ENCODE measurements around the gene HSPA6.
"Not testable (repeated sequence)": the region's sequence is repeated elsewhere in the genome, so short reads cannot be mapped to it uniquely, and the experiment has no call there.

DNA sequence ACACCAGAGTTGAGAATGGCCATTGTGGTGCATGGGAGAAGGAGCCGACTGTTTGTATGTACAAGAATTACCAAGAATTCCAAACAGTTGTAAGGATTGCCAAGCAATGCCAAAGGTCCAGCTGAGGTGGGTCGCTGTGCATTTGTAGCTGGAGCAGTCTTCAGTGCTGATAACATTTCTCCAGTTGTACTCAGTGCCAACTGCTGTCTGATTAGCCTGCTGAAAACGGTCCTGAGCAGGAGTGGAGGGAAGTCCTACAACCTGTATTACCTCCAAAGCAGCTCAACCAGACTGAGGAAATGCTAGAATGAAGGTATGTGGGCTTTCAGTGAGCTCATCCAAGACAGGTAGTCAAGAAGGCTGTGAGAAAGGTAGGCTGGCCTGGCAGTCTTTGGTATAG lies 31.8 kb downstream of the HSPA6 start:
- TF ChIP-seq, protein P1, sequence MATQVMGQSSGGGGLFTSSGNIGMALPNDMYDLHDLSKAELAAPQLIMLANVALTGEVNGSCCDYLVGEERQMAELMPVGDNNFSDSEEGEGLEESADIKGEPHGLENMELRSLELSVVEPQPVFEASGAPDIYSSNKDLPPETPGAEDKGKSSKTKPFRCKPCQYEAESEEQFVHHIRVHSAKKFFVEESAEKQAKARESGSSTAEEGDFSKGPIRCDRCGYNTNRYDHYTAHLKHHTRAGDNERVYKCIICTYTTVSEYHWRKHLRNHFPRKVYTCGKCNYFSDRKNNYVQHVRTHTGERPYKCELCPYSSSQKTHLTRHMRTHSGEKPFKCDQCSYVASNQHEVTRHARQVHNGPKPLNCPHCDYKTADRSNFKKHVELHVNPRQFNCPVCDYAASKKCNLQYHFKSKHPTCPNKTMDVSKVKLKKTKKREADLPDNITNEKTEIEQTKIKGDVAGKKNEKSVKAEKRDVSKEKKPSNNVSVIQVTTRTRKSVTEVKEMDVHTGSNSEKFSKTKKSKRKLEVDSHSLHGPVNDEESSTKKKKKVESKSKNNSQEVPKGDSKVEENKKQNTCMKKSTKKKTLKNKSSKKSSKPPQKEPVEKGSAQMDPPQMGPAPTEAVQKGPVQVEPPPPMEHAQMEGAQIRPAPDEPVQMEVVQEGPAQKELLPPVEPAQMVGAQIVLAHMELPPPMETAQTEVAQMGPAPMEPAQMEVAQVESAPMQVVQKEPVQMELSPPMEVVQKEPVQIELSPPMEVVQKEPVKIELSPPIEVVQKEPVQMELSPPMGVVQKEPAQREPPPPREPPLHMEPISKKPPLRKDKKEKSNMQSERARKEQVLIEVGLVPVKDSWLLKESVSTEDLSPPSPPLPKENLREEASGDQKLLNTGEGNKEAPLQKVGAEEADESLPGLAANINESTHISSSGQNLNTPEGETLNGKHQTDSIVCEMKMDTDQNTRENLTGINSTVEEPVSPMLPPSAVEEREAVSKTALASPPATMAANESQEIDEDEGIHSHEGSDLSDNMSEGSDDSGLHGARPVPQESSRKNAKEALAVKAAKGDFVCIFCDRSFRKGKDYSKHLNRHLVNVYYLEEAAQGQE (IDR thresholded peaks at IDR 0.05; ENCODE audit: borderline replicate concordance): not testable (repeated sequence)
- not testable (repeated sequence) for TF ChIP-seq POLR2AphosphoS5 (IDR thresholded peaks at IDR 0.05); EZH2 (IDR thresholded peaks at IDR 0.05; ENCODE audit: borderline replicate concordance, insufficient read depth, low read length, poor library complexity, severe bottlenecking); EP300 (conservative IDR thresholded peaks at IDR 0.05; ENCODE audit: poor library complexity, severe bottlenecking); RAD21 (conservative IDR thresholded peaks at IDR 0.05); SMC3 (conservative IDR thresholded peaks at IDR 0.05; ENCODE audit: poor library complexity)
- TF ChIP-seq, protein P2, sequence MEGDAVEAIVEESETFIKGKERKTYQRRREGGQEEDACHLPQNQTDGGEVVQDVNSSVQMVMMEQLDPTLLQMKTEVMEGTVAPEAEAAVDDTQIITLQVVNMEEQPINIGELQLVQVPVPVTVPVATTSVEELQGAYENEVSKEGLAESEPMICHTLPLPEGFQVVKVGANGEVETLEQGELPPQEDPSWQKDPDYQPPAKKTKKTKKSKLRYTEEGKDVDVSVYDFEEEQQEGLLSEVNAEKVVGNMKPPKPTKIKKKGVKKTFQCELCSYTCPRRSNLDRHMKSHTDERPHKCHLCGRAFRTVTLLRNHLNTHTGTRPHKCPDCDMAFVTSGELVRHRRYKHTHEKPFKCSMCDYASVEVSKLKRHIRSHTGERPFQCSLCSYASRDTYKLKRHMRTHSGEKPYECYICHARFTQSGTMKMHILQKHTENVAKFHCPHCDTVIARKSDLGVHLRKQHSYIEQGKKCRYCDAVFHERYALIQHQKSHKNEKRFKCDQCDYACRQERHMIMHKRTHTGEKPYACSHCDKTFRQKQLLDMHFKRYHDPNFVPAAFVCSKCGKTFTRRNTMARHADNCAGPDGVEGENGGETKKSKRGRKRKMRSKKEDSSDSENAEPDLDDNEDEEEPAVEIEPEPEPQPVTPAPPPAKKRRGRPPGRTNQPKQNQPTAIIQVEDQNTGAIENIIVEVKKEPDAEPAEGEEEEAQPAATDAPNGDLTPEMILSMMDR (IDR thresholded peaks at IDR 0.05; ENCODE audit: poor library complexity, severe bottlenecking): not testable (repeated sequence)

Data from neural cell (in vitro differentiated cells).